GM12878 (cell line): ENCODE data around the gene LSMEM2.

ENCODE experiments used
- ATF2 ChIP-seq: IDR thresholded peaks from 2 replicates; pipeline ENCODE4 v1.6.1; 2012; ENCODE audit warnings: low read length, inconsistent platforms
- BMI1 ChIP-seq: fragments of 450-650 bp; IDR thresholded peaks from 2 replicates; pipeline ENCODE4 v1.6.1; 2016; ENCODE audit warnings: mild to moderate bottlenecking, moderate library complexity, borderline replicate concordance
- CTCF ChIP-seq, 3 experiments: IDR thresholded peaks in 2 of 3; conservative IDR thresholded peaks in 1 of 3; 2 replicates each; pipeline ENCODE4 v1.5.1; 2011; ENCODE audit warnings: low read depth in 3 of 3, low read length in 3 of 3, mild to moderate bottlenecking in 3 of 3, control low read depth in 2 of 3, moderate library complexity in 2 of 3, inconsistent platforms in 1 of 3, mixed read lengths in 1 of 3; ENCODE audit not compliant: control insufficient read depth in 2 of 3, insufficient read depth in 1 of 3; ENCODE audit errors: extremely low read depth in 1 of 3
- EZH2 ChIP-seq: IDR thresholded peaks from 2 replicates; pipeline ENCODE4 v1.6.1; 2012; ENCODE audit warnings: low read depth, mild to moderate bottlenecking, control low read depth, inconsistent platforms, low read length, borderline replicate concordance; ENCODE audit not compliant: control insufficient read depth
- MYB ChIP-seq: fragments of 150-350 bp; IDR thresholded peaks from 2 replicates; pipeline ENCODE4 v1.6.1; 2014; ENCODE audit warnings: mild to moderate bottlenecking, low read depth, low read length, borderline replicate concordance
- NFIC ChIP-seq: IDR thresholded peaks from 2 replicates; pipeline ENCODE4 v1.6.1; 2012; ENCODE audit warnings: low read depth, mild to moderate bottlenecking, inconsistent platforms, low read length, moderate library complexity
- RCOR1 ChIP-seq: conservative IDR thresholded peaks from 2 replicates; pipeline ENCODE4 v1.6.1; 2012; ENCODE audit warnings: low read depth, low read length, improper control_type of control experiment
- ZBTB33 ChIP-seq: fragments of 450-650 bp; IDR thresholded peaks from 2 replicates; pipeline ENCODE4 v1.6.1; 2017; ENCODE audit warnings: mild to moderate bottlenecking

- no peak for TF ChIP-seq NFIC
- TF ChIP-seq CTCF (IDR thresholded peaks at IDR 0.05 in 2 of 3, conservative IDR thresholded peaks at IDR 0.05 in 1 of 3; ENCODE audit: control insufficient read depth in 2 of 3, extremely low read depth in 1 of 3, insufficient read depth in 1 of 3, low read depth in 3 of 3, low read length in 3 of 3): no peak
- no peak for TF ChIP-seq RCOR1
- no peak for TF ChIP-seq ZBTB33
- TF ChIP-seq MYB: no peak
- no peak for TF ChIP-seq BMI1
- TF ChIP-seq EZH2: no peak
- TF ChIP-seq ATF2: no peak
Observed at GRCh38 chr3:50229490-50229889, 49.4 kb upstream of the LSMEM2 start.
